ENCODE results near the gene CNTN1.

The CNTN1 gene

DNA sequence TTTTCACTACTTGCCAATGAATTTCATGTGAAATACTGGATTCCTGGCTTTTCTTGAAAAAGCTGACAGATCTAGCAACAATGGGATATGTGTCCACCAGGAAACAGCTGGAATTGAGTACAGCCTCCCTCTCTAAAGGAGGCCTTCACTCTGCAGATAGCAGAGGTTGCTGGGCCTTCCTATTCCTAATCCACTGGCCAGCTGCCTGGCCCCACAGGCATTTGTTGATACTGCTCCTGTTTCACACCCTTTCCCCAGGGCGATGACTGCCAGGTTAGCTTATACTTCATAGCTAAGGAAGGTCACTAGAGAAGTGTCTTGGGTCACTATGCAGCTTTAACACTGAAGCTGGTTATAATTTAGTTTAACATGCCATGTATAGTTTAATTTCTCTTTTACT is 408.3 kb downstream of the CNTN1 start:
- no peak for DNase-seq (ENCODE audit: low read depth in 4 of 4, low spot score in 1 of 4)

DNA sequence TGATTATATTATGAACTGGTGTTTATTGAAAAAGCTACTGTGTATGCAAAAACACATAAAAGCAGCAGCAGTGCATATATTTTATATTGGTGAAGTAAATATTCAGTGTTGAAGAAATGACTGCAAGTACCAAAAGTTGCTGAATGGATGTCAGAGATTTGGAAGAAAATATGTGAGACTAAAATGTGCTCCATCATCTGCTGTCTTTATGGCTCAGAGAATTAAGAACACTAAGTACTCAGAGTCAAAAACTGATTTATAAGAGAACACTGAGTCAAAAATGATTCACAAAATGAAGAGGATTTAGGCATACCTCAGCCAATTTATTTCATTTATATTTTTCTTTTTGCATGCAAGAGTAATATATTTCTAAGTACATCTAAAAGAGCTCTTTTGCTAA is 409.6 kb downstream of the CNTN1 start:
- DNase-seq (ENCODE audit: low read depth in 4 of 4, low spot score in 1 of 4), result no peak

- DNase-seq (ENCODE audit: low read depth in 4 of 4, low spot score in 1 of 4), result no peak
Observed at GRCh38 chr12:41103614-41104013, 411.4 kb downstream of the CNTN1 start.

GRCh38 chr12:41106315-41106714 is 414.1 kb downstream of the CNTN1 start:
- DNase-seq (ENCODE audit: low read depth in 4 of 4, low spot score in 1 of 4), result no peak

DNA sequence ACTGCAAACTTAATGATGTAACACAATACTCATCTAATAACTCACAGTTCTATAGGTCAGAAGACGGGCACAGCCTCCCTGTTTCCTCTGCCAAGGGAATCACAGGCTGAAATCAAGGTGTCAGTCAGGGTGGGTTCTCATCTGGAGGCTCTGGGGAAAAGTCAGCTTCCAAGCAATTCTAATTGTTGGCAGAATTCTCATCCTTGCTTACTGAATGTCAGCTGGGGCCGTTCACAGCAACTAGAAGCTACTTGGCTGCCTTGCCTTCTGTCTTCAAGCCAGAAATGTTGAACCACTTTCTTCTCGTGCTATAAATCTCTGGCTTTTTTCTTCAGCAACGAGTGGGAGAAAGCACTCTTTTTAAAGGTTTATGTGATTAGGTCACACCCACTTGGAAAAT is 415.8 kb downstream of the CNTN1 start:
- no peak for DNase-seq (ENCODE audit: low read depth in 4 of 4, low spot score in 1 of 4)

DNA sequence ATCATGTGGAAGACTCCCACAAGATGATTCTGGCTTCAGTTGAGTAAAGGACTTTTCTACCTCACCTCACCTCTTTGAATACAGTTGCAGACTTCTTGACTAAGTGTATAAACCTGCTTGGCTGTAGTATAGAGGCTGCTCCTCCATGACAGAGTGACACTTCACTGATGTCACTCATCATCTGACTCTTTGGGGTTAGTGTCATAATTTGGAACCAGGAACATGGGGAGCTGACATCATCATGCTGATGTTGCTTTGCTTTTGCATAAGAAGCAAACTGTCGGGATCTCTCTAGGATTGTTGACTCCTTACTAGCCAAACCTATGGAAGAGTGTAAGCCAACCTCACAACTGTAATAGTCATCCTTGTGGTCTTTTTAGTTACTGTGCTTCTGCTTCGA is 420.7 kb downstream of the CNTN1 start:
- DNase-seq (ENCODE audit: low read depth in 4 of 4, low spot score in 1 of 4), result no peak

- DNase-seq (ENCODE audit: low read depth in 4 of 4, low spot score in 1 of 4), result no peak
Observed at GRCh38 chr12:41120211-41120610, 428.0 kb downstream of the CNTN1 start.

DNA sequence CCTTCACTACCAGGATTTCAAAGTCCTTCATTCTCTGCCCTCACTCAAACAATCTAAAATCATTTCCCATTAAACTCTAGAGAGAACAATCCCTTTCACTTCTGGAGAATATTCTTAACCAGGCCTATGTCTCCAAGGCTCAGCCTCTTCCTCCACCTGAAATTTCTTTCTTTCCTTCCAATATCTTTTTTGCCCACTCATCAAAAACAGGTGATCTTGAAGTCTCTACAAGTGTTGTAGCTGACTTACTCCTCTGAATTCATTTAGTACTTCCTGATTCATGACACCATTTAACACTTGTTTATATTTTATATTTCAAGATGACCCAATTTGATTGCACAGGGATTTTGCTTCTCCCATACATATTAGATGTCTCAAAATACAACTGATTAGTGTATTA is 429.1 kb downstream of the CNTN1 start:
- no peak for DNase-seq (ENCODE audit: low read depth in 4 of 4, low spot score in 1 of 4)
